Measurements from ENCODE around the gene NRTN.

DNA sequence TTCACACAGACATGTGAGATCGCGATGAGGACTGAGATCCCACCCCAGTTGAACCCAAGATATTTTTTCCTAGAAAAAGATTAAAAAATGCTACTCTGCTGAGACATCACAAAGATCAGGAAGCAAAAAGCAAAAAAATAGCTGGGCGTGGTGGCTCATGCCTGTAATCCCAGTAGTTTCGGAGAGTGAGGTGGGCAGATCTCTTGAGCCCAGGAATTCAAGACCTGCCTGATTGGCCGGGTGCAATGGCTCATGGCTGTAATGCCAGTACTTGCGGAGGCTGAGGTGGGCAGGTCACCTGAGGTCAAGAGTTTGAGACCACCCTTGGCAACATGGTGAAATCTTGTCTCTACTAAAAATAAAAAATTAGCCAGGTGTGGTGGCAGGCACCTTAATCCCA, 45.3 kb downstream of the NRTN start:
- TF ChIP-seq EZH2phosphoT487 (IDR thresholded peaks at IDR 0.05; ENCODE audit: insufficient read depth, low read depth): no peak
- no peak for TF ChIP-seq EZH2 (IDR thresholded peaks at IDR 0.05; ENCODE audit: insufficient read depth, poor library complexity, severe bottlenecking)

Data from GM23248 (cell line).